ENCODE results near the gene MVB12A. TPM values are rescaled to one million over a fixed set of nuclear protein-coding genes. Genes with fewer than 3 reads are reported as not detected.

The MVB12A gene
- total and polyA plus RNA-seq, 10 of the 15 experiments (the other 5 are each of a cell fraction or from before 2014, with no cell fraction given) = 1.2 to 47.6 (median 26.3) TPM

DNA sequence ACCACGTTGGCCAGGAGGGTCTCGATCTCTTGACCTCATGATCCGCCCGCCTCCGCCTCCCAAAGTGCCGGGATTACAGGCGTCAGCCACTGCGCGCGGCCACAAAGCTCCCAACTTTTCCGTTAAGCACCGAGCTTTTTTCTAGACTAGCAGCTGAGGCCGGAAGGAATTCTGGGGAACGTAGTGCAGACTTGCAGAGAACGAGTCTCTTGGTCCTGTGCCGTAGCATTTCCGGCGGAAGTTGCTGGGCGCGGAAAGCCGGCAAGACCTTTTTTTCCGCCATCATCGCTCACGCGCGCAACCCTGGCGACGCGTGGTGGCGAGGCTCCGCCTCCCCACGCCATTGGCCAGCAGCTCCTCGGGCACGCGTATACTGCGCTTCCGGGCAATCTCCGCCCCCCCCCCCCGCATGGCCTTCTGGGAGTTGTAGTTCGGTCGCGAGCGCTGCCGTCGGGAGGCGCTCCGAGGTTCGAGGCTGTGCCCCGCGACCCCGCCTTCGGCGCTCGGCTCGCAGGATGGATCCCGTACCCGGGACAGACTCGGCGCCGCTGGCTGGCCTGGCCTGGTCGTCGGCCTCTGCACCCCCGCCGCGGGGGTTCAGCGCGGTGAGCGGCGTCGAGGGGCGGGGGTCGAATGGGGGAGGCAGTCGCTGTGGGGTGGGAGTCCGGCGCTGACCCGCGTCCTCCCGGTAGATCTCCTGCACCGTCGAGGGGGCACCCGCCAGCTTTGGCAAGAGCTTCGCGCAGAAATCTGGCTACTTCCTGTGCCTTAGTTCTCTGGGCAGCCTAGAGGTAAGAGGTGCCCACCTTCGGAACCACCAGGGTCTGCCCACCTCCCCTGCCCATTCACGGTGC lies at the start of gene MVB12A (continued):
- TF ChIP-seq, protein P1, sequence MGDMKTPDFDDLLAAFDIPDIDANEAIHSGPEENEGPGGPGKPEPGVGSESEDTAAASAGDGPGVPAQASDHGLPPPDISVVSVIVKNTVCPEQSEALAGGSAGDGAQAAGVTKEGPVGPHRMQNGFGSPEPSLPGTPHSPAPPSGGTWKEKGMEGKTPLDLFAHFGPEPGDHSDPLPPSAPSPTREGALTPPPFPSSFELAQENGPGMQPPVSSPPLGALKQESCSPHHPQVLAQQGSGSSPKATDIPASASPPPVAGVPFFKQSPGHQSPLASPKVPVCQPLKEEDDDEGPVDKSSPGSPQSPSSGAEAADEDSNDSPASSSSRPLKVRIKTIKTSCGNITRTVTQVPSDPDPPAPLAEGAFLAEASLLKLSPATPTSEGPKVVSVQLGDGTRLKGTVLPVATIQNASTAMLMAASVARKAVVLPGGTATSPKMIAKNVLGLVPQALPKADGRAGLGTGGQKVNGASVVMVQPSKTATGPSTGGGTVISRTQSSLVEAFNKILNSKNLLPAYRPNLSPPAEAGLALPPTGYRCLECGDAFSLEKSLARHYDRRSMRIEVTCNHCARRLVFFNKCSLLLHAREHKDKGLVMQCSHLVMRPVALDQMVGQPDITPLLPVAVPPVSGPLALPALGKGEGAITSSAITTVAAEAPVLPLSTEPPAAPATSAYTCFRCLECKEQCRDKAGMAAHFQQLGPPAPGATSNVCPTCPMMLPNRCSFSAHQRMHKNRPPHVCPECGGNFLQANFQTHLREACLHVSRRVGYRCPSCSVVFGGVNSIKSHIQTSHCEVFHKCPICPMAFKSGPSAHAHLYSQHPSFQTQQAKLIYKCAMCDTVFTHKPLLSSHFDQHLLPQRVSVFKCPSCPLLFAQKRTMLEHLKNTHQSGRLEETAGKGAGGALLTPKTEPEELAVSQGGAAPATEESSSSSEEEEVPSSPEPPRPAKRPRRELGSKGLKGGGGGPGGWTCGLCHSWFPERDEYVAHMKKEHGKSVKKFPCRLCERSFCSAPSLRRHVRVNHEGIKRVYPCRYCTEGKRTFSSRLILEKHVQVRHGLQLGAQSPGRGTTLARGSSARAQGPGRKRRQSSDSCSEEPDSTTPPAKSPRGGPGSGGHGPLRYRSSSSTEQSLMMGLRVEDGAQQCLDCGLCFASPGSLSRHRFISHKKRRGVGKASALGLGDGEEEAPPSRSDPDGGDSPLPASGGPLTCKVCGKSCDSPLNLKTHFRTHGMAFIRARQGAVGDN (IDR thresholded peaks at IDR 0.05) = no peak
- TF ChIP-seq, protein P2, sequence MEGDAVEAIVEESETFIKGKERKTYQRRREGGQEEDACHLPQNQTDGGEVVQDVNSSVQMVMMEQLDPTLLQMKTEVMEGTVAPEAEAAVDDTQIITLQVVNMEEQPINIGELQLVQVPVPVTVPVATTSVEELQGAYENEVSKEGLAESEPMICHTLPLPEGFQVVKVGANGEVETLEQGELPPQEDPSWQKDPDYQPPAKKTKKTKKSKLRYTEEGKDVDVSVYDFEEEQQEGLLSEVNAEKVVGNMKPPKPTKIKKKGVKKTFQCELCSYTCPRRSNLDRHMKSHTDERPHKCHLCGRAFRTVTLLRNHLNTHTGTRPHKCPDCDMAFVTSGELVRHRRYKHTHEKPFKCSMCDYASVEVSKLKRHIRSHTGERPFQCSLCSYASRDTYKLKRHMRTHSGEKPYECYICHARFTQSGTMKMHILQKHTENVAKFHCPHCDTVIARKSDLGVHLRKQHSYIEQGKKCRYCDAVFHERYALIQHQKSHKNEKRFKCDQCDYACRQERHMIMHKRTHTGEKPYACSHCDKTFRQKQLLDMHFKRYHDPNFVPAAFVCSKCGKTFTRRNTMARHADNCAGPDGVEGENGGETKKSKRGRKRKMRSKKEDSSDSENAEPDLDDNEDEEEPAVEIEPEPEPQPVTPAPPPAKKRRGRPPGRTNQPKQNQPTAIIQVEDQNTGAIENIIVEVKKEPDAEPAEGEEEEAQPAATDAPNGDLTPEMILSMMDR (IDR thresholded peaks at IDR 0.05 in 2 of 3, conservative IDR thresholded peaks at IDR 0.05 in 1 of 3; ENCODE audit: control insufficient read depth in 2 of 3, extremely low read depth in 1 of 3, insufficient read depth in 1 of 3, low read depth in 3 of 3, low read length in 3 of 3) = no peak
- TF ChIP-seq, protein P3, sequence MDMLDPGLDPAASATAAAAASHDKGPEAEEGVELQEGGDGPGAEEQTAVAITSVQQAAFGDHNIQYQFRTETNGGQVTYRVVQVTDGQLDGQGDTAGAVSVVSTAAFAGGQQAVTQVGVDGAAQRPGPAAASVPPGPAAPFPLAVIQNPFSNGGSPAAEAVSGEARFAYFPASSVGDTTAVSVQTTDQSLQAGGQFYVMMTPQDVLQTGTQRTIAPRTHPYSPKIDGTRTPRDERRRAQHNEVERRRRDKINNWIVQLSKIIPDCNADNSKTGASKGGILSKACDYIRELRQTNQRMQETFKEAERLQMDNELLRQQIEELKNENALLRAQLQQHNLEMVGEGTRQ (IDR thresholded peaks at IDR 0.05; ENCODE audit: borderline replicate concordance, low read depth, low read length) = no peak; the same call in 1 of the 2 replicates
- TF ChIP-seq MTA2 (IDR thresholded peaks at IDR 0.05; ENCODE audit: low read depth) (no peak), BRCA1 (IDR thresholded peaks at IDR 0.05; ENCODE audit: low read depth, low read length) (no peak), RFX5 (IDR thresholded peaks at IDR 0.05; ENCODE audit: low read depth, low read length) (peak; percentile 69; the same call in 1 of the 2 replicates), MYC (IDR thresholded peaks at IDR 0.05; ENCODE audit: insufficient read depth, insufficient read length, insufficient replicate concordance, low read length, severe bottlenecking) (no peak), FOS (IDR thresholded peaks at IDR 0.05; ENCODE audit: borderline replicate concordance, extremely low read depth, insufficient read length) (no peak), HCFC1 (IDR thresholded peaks at IDR 0.05; ENCODE audit: low read length) (peak; percentile 93), KAT2A (conservative IDR thresholded peaks at IDR 0.05; ENCODE audit: control insufficient read depth, low read depth, low read length) (no peak), FOXK2 (IDR thresholded peaks at IDR 0.05) (no peak), BHLHE40 (IDR thresholded peaks at IDR 0.05; ENCODE audit: borderline replicate concordance in 1 of 2, low read depth in 2 of 2, low read length in 1 of 2) (peak; percentile 95 to 98), MEF2A (IDR thresholded peaks at IDR 0.05; ENCODE audit: insufficient read depth, low read depth, low read length) (no peak), STAT1 (conservative IDR thresholded peaks at IDR 0.05) (no peak)
- TF ChIP-seq, protein P4, sequence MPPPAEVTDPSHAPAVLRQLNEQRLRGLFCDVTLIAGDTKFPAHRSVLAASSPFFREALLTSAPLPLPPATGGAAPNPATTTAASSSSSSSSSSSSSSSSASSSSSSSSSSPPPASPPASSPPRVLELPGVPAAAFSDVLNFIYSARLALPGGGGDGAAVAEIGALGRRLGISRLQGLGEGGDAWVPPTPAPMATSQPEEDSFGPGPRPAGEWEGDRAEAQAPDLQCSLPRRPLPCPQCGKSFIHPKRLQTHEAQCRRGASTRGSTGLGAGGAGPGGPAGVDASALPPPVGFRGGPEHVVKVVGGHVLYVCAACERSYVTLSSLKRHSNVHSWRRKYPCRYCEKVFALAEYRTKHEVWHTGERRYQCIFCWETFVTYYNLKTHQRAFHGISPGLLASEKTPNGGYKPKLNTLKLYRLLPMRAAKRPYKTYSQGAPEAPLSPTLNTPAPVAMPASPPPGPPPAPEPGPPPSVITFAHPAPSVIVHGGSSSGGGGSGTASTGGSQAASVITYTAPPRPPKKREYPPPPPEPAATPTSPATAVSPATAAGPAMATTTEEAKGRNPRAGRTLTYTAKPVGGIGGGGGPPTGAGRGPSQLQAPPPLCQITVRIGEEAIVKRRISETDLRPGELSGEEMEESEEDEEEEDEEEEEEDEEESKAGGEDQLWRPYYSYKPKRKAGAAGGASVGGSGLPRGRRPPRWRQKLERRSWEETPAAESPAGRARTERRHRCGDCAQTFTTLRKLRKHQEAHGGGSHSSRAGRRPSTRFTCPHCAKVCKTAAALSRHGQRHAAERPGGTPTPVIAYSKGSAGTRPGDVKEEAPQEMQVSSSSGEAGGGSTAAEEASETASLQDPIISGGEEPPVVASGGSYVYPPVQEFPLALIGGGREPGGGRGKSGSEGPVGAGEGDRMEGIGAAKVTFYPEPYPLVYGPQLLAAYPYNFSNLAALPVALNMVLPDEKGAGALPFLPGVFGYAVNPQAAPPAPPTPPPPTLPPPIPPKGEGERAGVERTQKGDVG (CRISPR knock-in tag; IDR thresholded peaks at IDR 0.05) = no peak
- TF ChIP-seq, protein P5, sequence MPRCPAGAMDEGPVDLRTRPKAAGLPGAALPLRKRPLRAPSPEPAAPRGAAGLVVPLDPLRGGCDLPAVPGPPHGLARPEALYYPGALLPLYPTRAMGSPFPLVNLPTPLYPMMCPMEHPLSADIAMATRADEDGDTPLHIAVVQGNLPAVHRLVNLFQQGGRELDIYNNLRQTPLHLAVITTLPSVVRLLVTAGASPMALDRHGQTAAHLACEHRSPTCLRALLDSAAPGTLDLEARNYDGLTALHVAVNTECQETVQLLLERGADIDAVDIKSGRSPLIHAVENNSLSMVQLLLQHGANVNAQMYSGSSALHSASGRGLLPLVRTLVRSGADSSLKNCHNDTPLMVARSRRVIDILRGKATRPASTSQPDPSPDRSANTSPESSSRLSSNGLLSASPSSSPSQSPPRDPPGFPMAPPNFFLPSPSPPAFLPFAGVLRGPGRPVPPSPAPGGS (IDR thresholded peaks at IDR 0.05; ENCODE audit: borderline replicate concordance, insufficient read depth, low read depth, low read length, poor library complexity, severe bottlenecking) = no peak
